H1 (cell line): ENCODE results near the gene SAMD15. TPM values are rescaled to one million over a fixed set of nuclear protein-coding genes. Genes with fewer than 3 reads are reported as not detected.

Experiments
- CBX8 ChIP-seq: fragments of 300-800, 300-1000 bp; sonication (generic); IDR thresholded peaks from 2 replicates; pipeline ENCODE4 v1.7.1; 2016; ENCODE audit warnings: low read depth, low read length, borderline replicate concordance
- CHD7 ChIP-seq: fragments of 300-600 bp; sonication (generic); IDR thresholded peaks from 2 replicates; pipeline ENCODE4 v1.7.1; 2012; ENCODE audit warnings: low read length, moderate library complexity, mild to moderate bottlenecking, inconsistent platforms; ENCODE audit not compliant: insufficient replicate concordance
- CREB1 ChIP-seq: IDR thresholded peaks from 2 replicates; pipeline ENCODE4 v1.6.1; 2012; ENCODE audit warnings: inconsistent platforms
- GTF2F1 ChIP-seq: IDR thresholded peaks from 2 replicates; pipeline ENCODE4 v1.6.1; 2012; ENCODE audit warnings: low read depth, low read length, improper control_type of control experiment, borderline replicate concordance
- HDAC6 ChIP-seq: IDR thresholded peaks from one replicate; pipeline ENCODE4 v1.7.1; 2012; ENCODE audit warnings: low read depth, mild to moderate bottlenecking, inconsistent platforms, low read length, moderate library complexity
- MAX ChIP-seq: IDR thresholded peaks from 2 replicates; pipeline ENCODE4 v1.6.1; 2012; ENCODE audit warnings: inconsistent platforms
- PHF8 ChIP-seq: fragments of 200-600 bp; sonication (generic); conservative IDR thresholded peaks from 2 replicates; pipeline ENCODE4 v1.7.1; 2012; ENCODE audit warnings: low read depth, mild to moderate bottlenecking, inconsistent platforms, low read length, moderate library complexity
- RXRA ChIP-seq: IDR thresholded peaks from 2 replicates; pipeline ENCODE4 v1.6.1; 2011; ENCODE audit warnings: low read depth, mild to moderate bottlenecking, low read length, moderate library complexity; ENCODE audit not compliant: insufficient read depth
- SP4 ChIP-seq: IDR thresholded peaks from 2 replicates; pipeline ENCODE4 v1.6.1; 2012; ENCODE audit warnings: low read length, inconsistent platforms
- TEAD4 ChIP-seq: IDR thresholded peaks from 2 replicates; pipeline ENCODE4 v1.6.1; 2012; ENCODE audit warnings: low read depth, low read length, inconsistent platforms, mixed read lengths
- polyA plus RNA-seq, 7 experiments: library from polyadenylated mRNA; depleted of rRNA in 3 of 7; stranded (reverse) in 5 of 7; unstranded in 2 of 7; fragments of >200 nt in 5 of 7; fragments of 200-250 nt in 2 of 7; gene quantifications; 1 replicate in 5 of 7; 2 replicates in 1 of 7; 4 replicates in 1 of 7; pipeline versions ENCODE4 v1.2.1 to v1.2.3, GENCODE V29; 2011 to 2013; ENCODE audit warnings: missing spikeins in 2 of 7, mixed read lengths in 2 of 7
- total RNA-seq: library from RNA; stranded (reverse); fragmentation: NEBNext Ultra II Directional; extraction: Animal tissue kit (Norgen Biotek cat#: 25700); gene quantifications from 2 replicates; pipeline ENCODE4 v1.2.1, GENCODE V29; 2021

SAMD15 gene
- total and polyA plus RNA-seq, 2 of the 8 experiments (the other 6 are each of a cell fraction or from before 2014, with no cell fraction given), result 0.17 to 1.0 TPM

GRCh38 chr14:77338302-77338701 lies 38.9 kb upstream of the SAMD15 start (continued):
- TF ChIP-seq CHD7, result peak; percentile 73
- no peak for TF ChIP-seq CBX8
- peak; percentile 47; the same call in 1 of the 2 replicates for TF ChIP-seq MAX
- TF ChIP-seq GTF2F1, result no peak
- TF ChIP-seq HDAC6, result no peak
- TF ChIP-seq TEAD4, result no peak
- no peak for TF ChIP-seq CREB1
- TF ChIP-seq RXRA, result no peak
- TF ChIP-seq SP4, result no peak
- no peak for TF ChIP-seq PHF8
